PC-9 (cell line): ENCODE measurements around the gene PLAAT4.

Experiments used
- EZH2 ChIP-seq: fragments of 200-600 bp; sonication (generic); IDR thresholded peaks from 2 replicates; pipeline ENCODE4 v1.8.0; 2017; ENCODE audit warnings: antibody characterized with exemption, low read depth
- TF ChIP-seq, protein P1 (sequence below): fragments of 200-600 bp; sonication (generic); conservative IDR thresholded peaks from 2 replicates; pipeline ENCODE4 v1.6.1; 2017; ENCODE audit warnings: mixed run types, antibody characterized with exemption, mild to moderate bottlenecking, moderate library complexity

GRCh38 chr11:63552921-63553320 is 16.3 kb downstream of the PLAAT4 start:
- TF ChIP-seq, protein P1, sequence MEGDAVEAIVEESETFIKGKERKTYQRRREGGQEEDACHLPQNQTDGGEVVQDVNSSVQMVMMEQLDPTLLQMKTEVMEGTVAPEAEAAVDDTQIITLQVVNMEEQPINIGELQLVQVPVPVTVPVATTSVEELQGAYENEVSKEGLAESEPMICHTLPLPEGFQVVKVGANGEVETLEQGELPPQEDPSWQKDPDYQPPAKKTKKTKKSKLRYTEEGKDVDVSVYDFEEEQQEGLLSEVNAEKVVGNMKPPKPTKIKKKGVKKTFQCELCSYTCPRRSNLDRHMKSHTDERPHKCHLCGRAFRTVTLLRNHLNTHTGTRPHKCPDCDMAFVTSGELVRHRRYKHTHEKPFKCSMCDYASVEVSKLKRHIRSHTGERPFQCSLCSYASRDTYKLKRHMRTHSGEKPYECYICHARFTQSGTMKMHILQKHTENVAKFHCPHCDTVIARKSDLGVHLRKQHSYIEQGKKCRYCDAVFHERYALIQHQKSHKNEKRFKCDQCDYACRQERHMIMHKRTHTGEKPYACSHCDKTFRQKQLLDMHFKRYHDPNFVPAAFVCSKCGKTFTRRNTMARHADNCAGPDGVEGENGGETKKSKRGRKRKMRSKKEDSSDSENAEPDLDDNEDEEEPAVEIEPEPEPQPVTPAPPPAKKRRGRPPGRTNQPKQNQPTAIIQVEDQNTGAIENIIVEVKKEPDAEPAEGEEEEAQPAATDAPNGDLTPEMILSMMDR = no peak
- TF ChIP-seq EZH2 = no peak
